Trophoblast cell (in vitro differentiated cells and primary cell): ENCODE measurements around the gene EBLN2. TPM values are rescaled to one million over a fixed set of nuclear protein-coding genes. Genes with fewer than 3 reads are reported as not detected.

Experiments used
- DNase-seq, 2 donors: peaks; one replicate each; pipeline ENCODE4 v3.0.0-alpha.2; 2016
- H2AFZ ChIP-seq: 2 replicates; pipeline ENCODE4 v1.6.1; 2013; ENCODE audit warnings: low read length, moderate library complexity, mild to moderate bottlenecking; ENCODE audit not compliant: insufficient read depth, poor library complexity
- H2AK5ac ChIP-seq: 2 replicates; pipeline ENCODE4 v1.6.1; 2013; ENCODE audit warnings: mild to moderate bottlenecking, low read length
- H2BK120ac ChIP-seq: 2 replicates; pipeline ENCODE4 v1.6.1; 2013; ENCODE audit warnings: low read length, mild to moderate bottlenecking, moderate library complexity; ENCODE audit not compliant: insufficient read depth, poor library complexity
- H2BK12ac ChIP-seq: 2 replicates; pipeline ENCODE4 v1.6.1; 2013; ENCODE audit warnings: mild to moderate bottlenecking, low read length, moderate library complexity
- H2BK5ac ChIP-seq: 2 replicates; pipeline ENCODE4 v1.6.1; 2013; ENCODE audit warnings: low read length, low read depth, moderate library complexity, mild to moderate bottlenecking; ENCODE audit not compliant: poor library complexity
- H3K14ac ChIP-seq: 2 replicates; pipeline ENCODE4 v1.6.1; 2013; ENCODE audit warnings: mild to moderate bottlenecking, low read length
- H3K18ac ChIP-seq: 2 replicates; pipeline ENCODE4 v1.6.1; 2013; ENCODE audit warnings: mild to moderate bottlenecking, low read length
- H3K23ac ChIP-seq: 2 replicates; pipeline ENCODE4 v1.6.1; 2013; ENCODE audit warnings: low read length
- H3K27ac ChIP-seq: 2 replicates; pipeline ENCODE4 v1.5.1; 2013; ENCODE audit warnings: low read depth, mild to moderate bottlenecking, inconsistent platforms, low read length, moderate library complexity
- H3K27me3 ChIP-seq: 2 replicates; pipeline ENCODE4 v1.6.1; 2013; ENCODE audit warnings: inconsistent platforms, mild to moderate bottlenecking, low read length, moderate library complexity; ENCODE audit not compliant: insufficient read depth
- H3K36me3 ChIP-seq, 2 experiments: 1 replicate in 1 of 2; 2 replicates in 1 of 2; pipeline ENCODE4 v1.6.1; 2013; ENCODE audit warnings: low read length in 2 of 2, mild to moderate bottlenecking in 2 of 2, moderate library complexity in 1 of 2; ENCODE audit not compliant: insufficient read depth in 2 of 2, control insufficient read depth in 1 of 2
- H3K4ac ChIP-seq: 2 replicates; pipeline ENCODE4 v1.6.1; 2013; ENCODE audit warnings: low read depth, mild to moderate bottlenecking, low read length, moderate library complexity
- H3K4me1 ChIP-seq, 2 experiments: 1 replicate in 1 of 2; 2 replicates in 1 of 2; pipeline ENCODE4 v1.6.1; 2013; ENCODE audit warnings: low read length in 2 of 2, mild to moderate bottlenecking in 2 of 2, moderate library complexity in 1 of 2; ENCODE audit not compliant: insufficient read depth in 2 of 2, control insufficient read depth in 1 of 2
- H3K4me2 ChIP-seq: 2 replicates; pipeline ENCODE4 v1.6.1; 2013; ENCODE audit warnings: inconsistent platforms, mild to moderate bottlenecking, low read length, moderate library complexity
- H3K4me3 ChIP-seq: 2 replicates; pipeline ENCODE4 v1.5.1; 2013; ENCODE audit warnings: mild to moderate bottlenecking, low read depth, low read length, inconsistent platforms
- H3K79me1 ChIP-seq: one replicate; pipeline ENCODE4 v1.6.1; 2013; ENCODE audit warnings: low read length
- H3K79me2 ChIP-seq: 2 replicates; pipeline ENCODE4 v1.6.1; 2013; ENCODE audit warnings: low read length, mild to moderate bottlenecking; ENCODE audit not compliant: control insufficient read depth, insufficient read depth, poor library complexity
- H3K9ac ChIP-seq: 2 replicates; pipeline ENCODE4 v1.6.1; 2013; ENCODE audit warnings: mild to moderate bottlenecking, low read length
- H3K9me3 ChIP-seq: 2 replicates; pipeline ENCODE4 v1.6.1; 2013; ENCODE audit warnings: low read depth, mild to moderate bottlenecking, control low read depth, inconsistent platforms, low read length; ENCODE audit not compliant: insufficient read depth
- H4K12ac ChIP-seq: 2 replicates; pipeline ENCODE4 v1.6.1; 2013; ENCODE audit warnings: low read depth, mild to moderate bottlenecking, low read length, moderate library complexity
- H4K8ac ChIP-seq: 2 replicates; pipeline ENCODE4 v1.6.1; 2013; ENCODE audit warnings: low read depth, mild to moderate bottlenecking, low read length, moderate library complexity
- H4K91ac ChIP-seq: one replicate; pipeline ENCODE4 v1.6.1; 2013; ENCODE audit warnings: low read depth, mild to moderate bottlenecking, low read length, moderate library complexity
- WGBS: extraction: QIAGEN DNeasy Blood & Tissue Kit; methylation state at CpG from one replicate; pipeline ENCODE4 v1.1.7; 2013; ENCODE audit warnings: missing lambda C conversion rate; ENCODE audit not compliant: insufficient read length, insufficient coverage; ENCODE audit errors: extremely low coverage; 5-methylcytosine and 5-hydroxymethylcytosine counted together
- polyA plus RNA-seq: library from polyadenylated mRNA; stranded (reverse); fragments of 200-250 nt; gene quantifications from 2 replicates; pipeline ENCODE4 v1.2.3, GENCODE V29; 2013

Gene EBLN2
- 2.2 TPM in 2 replicates for polyA plus RNA-seq

- no peaks in the 10 kb centered on the region for H3K4me1 ChIP-seq
- H3K9ac ChIP-seq = no peak within 1 kb of the TSS
- DNase-seq = no peak
- no peak within 1 kb of the TSS for H2BK120ac ChIP-seq
- no CpG with 5 or more reads among the region's 2 CpGs for WGBS
- no peaks in the 10 kb centered on the region for H3K9me3 ChIP-seq
- H3K18ac ChIP-seq = no peak within 1 kb of the TSS
- no peaks in the 10 kb centered on the region for H3K79me1 ChIP-seq
- H4K91ac ChIP-seq = no peak within 1 kb of the TSS
- H4K12ac ChIP-seq = no peak within 1 kb of the TSS
- no peak within 1 kb of the TSS for H3K23ac ChIP-seq
- H4K8ac ChIP-seq = no peak within 1 kb of the TSS
- no peak within 1 kb of the TSS for H3K27ac ChIP-seq
- H3K79me2 ChIP-seq = no peaks in the 10 kb centered on the region
- peaks cover 11 to 15% of the 10 kb centered on the region in 2 experiments for H3K36me3 ChIP-seq
- H3K4me2 ChIP-seq = no peak within 1 kb of the TSS
- no peak within 1 kb of the TSS for H2AK5ac ChIP-seq
- no peak within 1 kb of the TSS for H2BK5ac ChIP-seq
- H3K4ac ChIP-seq = no peak within 1 kb of the TSS
- no peak within 1 kb of the TSS for H3K4me3 ChIP-seq
- no peaks in the 10 kb centered on the region for H3K27me3 ChIP-seq
- H2AFZ ChIP-seq = no peak within 1 kb of the TSS
- H2BK12ac ChIP-seq = no peak within 1 kb of the TSS
- no peak within 1 kb of the TSS for H3K14ac ChIP-seq
These were observed at the start of gene EBLN2 for GRCh38 chr3:73061416-73061815. Gene EBLN2 (plus strand): TSS chr3:73061659. CDS start chr3:73062082, 423 bp downstream.

- Histone ChIP-seq H3K14ac (no peak overlapping the region), H3K4me3 (no peak overlapping the region), H3K4me2 (no peak overlapping the region), H4K8ac (no peak overlapping the region), H3K79me1 (no peaks in the 10 kb centered on the region), H3K27ac (no peak overlapping the region), H4K91ac (no peak overlapping the region), H3K4ac (peak overlapping the region; percentile 98), H2AFZ (no peak overlapping the region), H3K18ac (no peak overlapping the region), H2BK12ac (no peak overlapping the region), H2BK5ac (no peak overlapping the region), H3K79me2 (peaks cover 38% of the 10 kb centered on the region), H3K4me1 (peaks cover 5 to 7% of the 10 kb centered on the region in 2 experiments), H2BK120ac (no peak overlapping the region), H3K36me3 (peaks cover 5 to 10% of the 10 kb centered on the region in 2 experiments), H3K27me3 (no peaks in the 10 kb centered on the region), H3K23ac (no peak overlapping the region), H3K9ac (no peak overlapping the region), H2AK5ac (no peak overlapping the region), H4K12ac (no peak overlapping the region), H3K9me3 (no peaks in the 10 kb centered on the region)
- DNase-seq = no peak
- WGBS = no CpG with 5 or more reads among the region's 4 CpGs
These were observed 43.2 kb upstream of the EBLN2 start for GRCh38 chr3:73018298-73018697.

- H2AFZ ChIP-seq = no peak overlapping the region
- H2BK12ac ChIP-seq = no peak overlapping the region
- no peak overlapping the region for H2AK5ac ChIP-seq
- H2BK5ac ChIP-seq = no peak overlapping the region
- H3K23ac ChIP-seq = no peak overlapping the region
- H3K79me2 ChIP-seq = peaks cover 35% of the 10 kb centered on the region
- H3K4me3 ChIP-seq = no peak overlapping the region
- H3K4me1 ChIP-seq = peaks cover 5 to 7% of the 10 kb centered on the region in 2 experiments
- H4K8ac ChIP-seq = no peak overlapping the region
- WGBS = no CpG with 5 or more reads among the region's 5 CpGs
- no peak for DNase-seq
- peaks cover 5 to 10% of the 10 kb centered on the region in 2 experiments for H3K36me3 ChIP-seq
- H3K27me3 ChIP-seq = no peaks in the 10 kb centered on the region
- peak overlapping the region; percentile 55 for H3K4ac ChIP-seq
- no peak overlapping the region for H3K27ac ChIP-seq
- H2BK120ac ChIP-seq = no peak overlapping the region
- H3K4me2 ChIP-seq = no peak overlapping the region
- H3K9ac ChIP-seq = no peak overlapping the region
- no peaks in the 10 kb centered on the region for H3K79me1 ChIP-seq
- H3K14ac ChIP-seq = no peak overlapping the region
- no peak overlapping the region for H4K12ac ChIP-seq
- no peaks in the 10 kb centered on the region for H3K9me3 ChIP-seq
- H3K18ac ChIP-seq = no peak overlapping the region
- no peak overlapping the region for H4K91ac ChIP-seq
These were observed 42.5 kb upstream of the EBLN2 start for GRCh38 chr3:73018790-73019441.

- peaks cover 6 to 8% of the 10 kb centered on the region in 2 experiments for H3K4me1 ChIP-seq
- no peaks in the 10 kb centered on the region for H3K9me3 ChIP-seq
- H2AK5ac ChIP-seq = no peak overlapping the region
- no CpG with 5 or more reads among the region's 4 CpGs for WGBS
- no peak overlapping the region for H3K14ac ChIP-seq
- H2AFZ ChIP-seq = no peak overlapping the region
- no peak overlapping the region for H4K8ac ChIP-seq
- no peak overlapping the region for H2BK5ac ChIP-seq
- H4K12ac ChIP-seq = no peak overlapping the region
- H3K79me2 ChIP-seq = peaks cover 24% of the 10 kb centered on the region
- H3K36me3 ChIP-seq = peaks cover 2 to 3% of the 10 kb centered on the region in 2 experiments
- no peak overlapping the region for H3K4me2 ChIP-seq
- H2BK12ac ChIP-seq = no peak overlapping the region
- H3K18ac ChIP-seq = no peak overlapping the region
- no peak overlapping the region for H4K91ac ChIP-seq
- no peak for DNase-seq
- H3K4ac ChIP-seq = peak overlapping the region; percentile 93
- H3K9ac ChIP-seq = no peak overlapping the region
- no peaks in the 10 kb centered on the region for H3K79me1 ChIP-seq
- no peak overlapping the region for H3K27ac ChIP-seq
- no peak overlapping the region for H2BK120ac ChIP-seq
- H3K4me3 ChIP-seq = no peak overlapping the region
- no peaks in the 10 kb centered on the region for H3K27me3 ChIP-seq
- no peak overlapping the region for H3K23ac ChIP-seq
These were observed 40.1 kb upstream of the EBLN2 start for GRCh38 chr3:73021301-73021835.
